Stimulated activated CD4-positive, alpha-beta T cell treated with anti-CD3 and anti-CD28 coated beads, TNF-alpha, amount 100 ng/mL, for 1 hour (primary cell): Measurements from ENCODE around the gene DYNC2LI1.

Experiments used
- DNase-seq, 3 donors: peaks; one replicate each; pipeline ENCODE4 v3.0.0-alpha.2; 2020; ENCODE audit warnings: low read depth in 3 of 3, low spot score in 1 of 3

DYNC2LI1 gene

GRCh38 chr2:43812947-43813346 lies 39.1 kb downstream of the DYNC2LI1 start:
- DNase-seq, result no peak

DNA sequence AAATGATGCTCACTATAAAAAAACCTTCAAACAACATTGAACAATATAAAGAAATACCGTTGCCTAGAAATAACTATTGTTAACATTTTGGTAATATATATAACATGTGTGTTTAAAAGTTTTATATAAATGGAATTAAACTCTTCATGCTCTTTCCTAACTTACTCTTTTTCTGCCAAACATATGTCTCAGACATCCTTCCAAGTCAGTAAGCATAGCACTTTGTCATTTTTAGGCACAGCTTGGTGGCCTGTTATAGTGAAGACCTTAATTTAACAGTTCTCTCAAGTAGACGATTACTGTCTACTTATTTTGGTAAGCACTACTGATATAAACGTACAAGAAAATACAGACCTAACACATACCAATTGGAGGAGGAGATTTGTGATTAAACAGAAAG lies 40.9 kb downstream of the DYNC2LI1 start:
- DNase-seq, result no peak

DNA sequence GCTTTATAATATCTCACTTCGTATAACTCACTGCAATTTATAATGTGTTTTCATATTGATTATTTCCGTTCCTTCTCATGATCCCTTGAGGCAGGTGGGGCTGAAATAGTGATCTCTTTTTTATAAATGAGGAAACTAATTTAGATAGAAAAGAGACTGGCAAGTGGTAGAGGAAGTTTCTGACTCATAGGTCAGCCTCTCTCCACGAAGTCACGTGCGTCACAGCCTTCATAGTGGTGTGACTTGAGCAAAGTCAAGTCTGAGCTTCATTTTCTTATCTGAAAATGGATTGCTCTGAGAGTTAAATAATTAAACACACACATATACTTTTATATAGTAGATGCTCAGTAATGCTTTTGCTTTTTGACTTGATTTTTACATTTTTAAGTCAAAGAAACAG lies 44.9 kb downstream of the DYNC2LI1 start:
- no peak for DNase-seq

- no peak for DNase-seq
Measured at GRCh38 chr2:43819491-43820163, 45.8 kb downstream of the DYNC2LI1 start.

DNA sequence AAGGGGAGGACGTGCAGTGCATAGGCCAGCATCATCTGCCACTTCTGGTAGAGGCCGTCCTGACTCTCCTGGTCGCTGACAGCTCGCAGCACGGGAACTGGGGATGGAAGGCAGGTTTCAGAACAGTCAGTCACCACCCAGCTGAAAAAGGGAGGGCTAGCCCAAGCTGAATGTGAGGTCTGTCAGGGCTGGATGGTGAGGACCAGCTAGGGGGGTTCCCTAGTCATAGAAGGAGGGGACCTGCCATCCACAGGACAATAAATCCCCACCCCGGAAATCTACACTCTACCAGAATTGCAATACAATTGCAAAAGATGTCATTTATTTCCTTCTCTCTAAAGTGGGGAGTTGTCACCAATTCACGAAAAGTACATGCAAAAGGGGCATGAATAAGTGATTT lies 49.0 kb downstream of the DYNC2LI1 start:
- no peak for DNase-seq

DNA sequence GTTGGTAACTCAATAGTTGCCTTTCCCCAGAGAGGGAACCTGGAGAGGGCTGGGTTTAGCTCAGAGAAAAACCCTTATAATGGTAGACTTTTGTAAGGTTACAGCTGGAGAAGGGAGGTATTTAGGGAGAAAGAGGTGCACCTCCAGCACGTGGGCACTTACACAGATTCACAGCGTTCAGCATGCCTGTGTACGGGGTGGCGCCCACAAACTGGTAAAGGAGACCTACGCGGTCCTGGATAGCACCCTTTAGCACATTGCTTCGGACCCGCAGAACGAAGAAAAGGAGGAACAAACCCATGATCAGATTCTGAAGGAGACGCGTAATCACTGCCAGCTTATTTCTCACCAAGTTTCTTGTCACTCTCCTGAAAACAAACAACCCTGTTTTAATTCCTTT lies 49.9 kb downstream of the DYNC2LI1 start:
- DNase-seq, result no peak

DNA sequence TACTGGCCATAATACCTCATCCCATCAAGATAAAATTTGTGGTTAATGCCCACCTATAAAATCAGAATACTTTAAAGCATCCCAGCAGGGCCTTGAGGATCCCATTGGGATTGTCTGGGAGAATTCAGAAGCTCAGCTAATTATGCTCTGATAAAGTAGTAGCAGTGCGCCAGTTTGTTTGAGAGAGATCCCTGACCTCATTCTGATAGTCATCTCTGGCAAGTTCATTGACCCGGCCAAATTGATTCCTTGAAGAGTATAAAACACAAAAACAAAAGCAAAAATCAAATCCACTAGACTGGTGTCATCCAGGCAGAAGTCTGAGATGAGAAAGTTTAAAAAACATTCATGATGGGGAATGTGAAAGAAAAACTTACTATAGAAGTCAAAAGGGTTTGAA lies 50.7 kb downstream of the DYNC2LI1 start:
- no peak for DNase-seq

GRCh38 chr2:43824951-43825493 lies 51.2 kb downstream of the DYNC2LI1 start:
- no peak for DNase-seq

DNA sequence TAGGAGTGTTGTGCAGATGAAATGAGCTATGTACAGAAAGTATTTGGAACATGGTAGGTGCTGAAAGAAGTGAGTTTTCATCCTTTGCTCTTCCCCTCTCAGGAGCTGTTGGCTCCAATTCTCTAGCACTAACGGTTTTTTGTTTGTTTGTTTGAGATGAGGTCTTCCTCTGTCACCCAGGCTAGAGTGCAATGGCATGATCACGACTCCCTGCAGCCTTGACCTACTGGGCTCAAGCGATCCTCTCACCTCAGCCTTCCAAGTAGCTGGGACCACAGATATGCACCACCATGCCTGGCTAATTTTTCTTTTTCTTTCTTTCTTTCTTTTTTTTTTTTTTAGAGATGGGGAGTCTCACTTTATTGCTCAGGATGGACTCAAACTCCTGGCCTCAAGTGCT lies 52.0 kb downstream of the DYNC2LI1 start:
- DNase-seq, result no peak

- no peak for DNase-seq
Measured at GRCh38 chr2:43826305-43827250, 52.7 kb downstream of the DYNC2LI1 start.

DNA sequence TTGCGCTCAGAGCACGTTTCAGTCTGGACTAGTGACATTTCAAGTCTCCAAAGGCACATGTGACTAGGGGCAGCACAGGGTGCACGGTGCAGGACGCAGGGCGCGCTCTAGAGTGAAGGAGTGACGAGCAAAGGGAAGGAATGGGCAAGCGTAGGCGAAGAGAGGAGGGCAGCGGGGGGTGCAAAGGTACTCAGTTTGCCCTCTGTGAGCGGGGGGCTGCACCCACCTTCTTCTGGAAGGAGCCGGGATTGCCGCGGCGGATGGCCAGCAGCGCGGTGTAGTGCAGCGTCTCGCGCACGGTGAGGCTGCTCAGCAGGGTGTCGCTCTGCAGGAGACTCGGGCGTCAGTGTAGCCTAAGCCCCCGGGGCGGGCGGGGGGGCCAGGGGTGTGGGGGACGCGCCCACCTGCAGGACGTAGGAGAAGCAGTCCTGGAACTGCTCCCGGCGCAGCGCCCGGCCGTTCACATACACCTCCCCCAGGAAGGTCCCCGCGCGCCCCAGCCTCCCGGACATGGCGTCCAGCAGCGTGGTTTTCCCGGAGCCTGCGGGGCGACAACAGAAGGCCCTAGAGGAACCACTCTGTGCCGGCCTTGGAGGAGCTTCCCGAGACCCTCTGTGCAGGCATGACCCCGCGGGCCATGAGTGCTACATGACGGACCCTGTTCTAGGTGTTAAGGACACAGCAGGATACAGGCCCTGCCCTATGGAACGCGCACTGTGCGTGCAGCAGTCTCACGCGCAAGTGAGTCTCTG lies 57.9 kb downstream of the DYNC2LI1 start:
- no peak for DNase-seq

DNA sequence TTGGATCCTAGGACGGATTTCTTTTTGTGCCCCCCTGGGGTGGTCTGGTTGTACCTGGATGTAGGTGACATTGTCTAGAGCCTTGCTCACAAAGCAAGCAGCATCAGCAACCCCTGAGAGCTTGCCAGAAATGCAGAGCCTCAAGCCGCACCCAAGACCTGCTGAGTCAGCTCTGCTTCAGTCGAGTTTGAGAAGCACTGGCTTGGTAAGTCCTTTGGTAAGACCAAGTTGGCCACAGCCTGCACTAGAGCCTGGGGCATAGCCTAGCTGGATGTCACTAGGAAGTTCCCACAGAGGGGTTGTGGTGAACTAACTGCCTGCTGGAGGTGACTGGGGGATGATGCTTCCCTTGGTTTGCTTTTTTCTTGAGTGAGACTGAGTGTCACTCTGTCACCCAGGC lies 58.6 kb downstream of the DYNC2LI1 start:
- DNase-seq, result no peak

GRCh38 chr2:43837033-43837432 lies 63.2 kb downstream of the DYNC2LI1 start:
- no peak for DNase-seq

GRCh38 chr2:43837831-43838559 lies 64.2 kb downstream of the DYNC2LI1 start:
- no peak for DNase-seq

- no peak for DNase-seq
Measured at GRCh38 chr2:43838560-43839267, 64.9 kb downstream of the DYNC2LI1 start, which contains the start of the genes ABCG5 and ABCG8. Gene ABCG5 (minus strand): TSS chr2:43838839. CDS start chr2:43838679, 160 bp downstream. Gene ABCG8 (plus strand): TSS chr2:43838971. CDS start chr2:43839054, 83 bp downstream.

GRCh38 chr2:43839776-43840564 lies 66.1 kb downstream of the DYNC2LI1 start:
- no peak for DNase-seq

- no peak for DNase-seq
Measured at GRCh38 chr2:43840965-43841364, 67.1 kb downstream of the DYNC2LI1 start.

GRCh38 chr2:43841949-43842865 lies 68.4 kb downstream of the DYNC2LI1 start:
- DNase-seq, result no peak
